Keratinocyte (primary cell): Measurements from ENCODE around the gene CFLAR. TPM values are rescaled to one million over a fixed set of nuclear protein-coding genes. Genes with fewer than 3 reads are reported as not detected.

Experiments used
- DNase-seq: peaks from one replicate; pipeline ENCODE4 v3.0.0-alpha.2; 2011; ENCODE audit warnings: low read depth, missing footprints, low spot score
- FAIRE-seq: peaks from 2 replicates; lab custom pipeline; 2011; peaks lifted over from hg19 to GRCh38; lab: Jason Lieb, UNC
- H2AFZ ChIP-seq: 2 replicates; pipeline ENCODE4 v1.6.0; 2012; ENCODE audit warnings: low read length, control low read depth, inconsistent platforms; ENCODE audit not compliant: control insufficient read depth
- H3K27ac ChIP-seq: 2 replicates; pipeline ENCODE4 v1.5.1; 2011; ENCODE audit warnings: low read length; ENCODE audit not compliant: control insufficient read depth, insufficient read depth
- H3K27me3 ChIP-seq: 3 replicates; pipeline ENCODE4 v1.6.0; 2011; ENCODE audit warnings: low read length; ENCODE audit not compliant: control insufficient read depth, insufficient read depth; ENCODE audit errors: extremely low read depth
- H3K36me3 ChIP-seq, 2 experiments: 2 replicates in 1 of 2; 3 replicates in 1 of 2; pipeline ENCODE4 v1.5.1; 2011; ENCODE audit warnings: low read length in 2 of 2, mild to moderate bottlenecking in 1 of 2; ENCODE audit not compliant: control insufficient read depth in 2 of 2, insufficient read depth in 2 of 2; ENCODE audit errors: extremely low read depth in 1 of 2
- H3K4me1 ChIP-seq: 3 replicates; pipeline ENCODE4 v1.5.1; 2011; ENCODE audit warnings: low read length; ENCODE audit not compliant: control insufficient read depth, insufficient read depth; ENCODE audit errors: extremely low read depth
- H3K4me2 ChIP-seq: 3 replicates; pipeline ENCODE4 v1.6.0; 2011; ENCODE audit warnings: low read depth, low read length; ENCODE audit not compliant: control insufficient read depth, insufficient read depth; ENCODE audit errors: extremely low read depth
- H3K4me3 ChIP-seq, 3 experiments: fragments of 200-600 bp in 1 of 3; sonication (generic) in 1 of 3; 2 replicates in 2 of 3; 3 replicates in 1 of 3; pipeline ENCODE4 v1.5.1; 2011 to 2016; ENCODE audit warnings: low read length in 3 of 3, mild to moderate bottlenecking in 3 of 3, control low read depth in 2 of 3, inconsistent platforms in 1 of 3, low read depth in 1 of 3, mixed read lengths in 1 of 3, mixed run types in 1 of 3, moderate library complexity in 1 of 3; ENCODE audit not compliant: control insufficient read depth in 2 of 3, insufficient read depth in 2 of 3; ENCODE audit errors: extremely low read depth in 1 of 3
- H3K79me2 ChIP-seq: 2 replicates; pipeline ENCODE4 v1.6.0; 2012; ENCODE audit warnings: low read length; ENCODE audit not compliant: control insufficient read depth, insufficient read depth
- H3K9ac ChIP-seq: 3 replicates; pipeline ENCODE4 v1.6.0; 2011; ENCODE audit warnings: low read length; ENCODE audit not compliant: control insufficient read depth, insufficient read depth; ENCODE audit errors: extremely low read depth
- H3K9me1 ChIP-seq: 3 replicates; pipeline ENCODE4 v1.6.0; 2011; ENCODE audit warnings: low read length; ENCODE audit not compliant: control insufficient read depth, insufficient read depth; ENCODE audit errors: extremely low read depth
- H3K9me3 ChIP-seq: 2 replicates; pipeline ENCODE4 v1.5.1; 2012; ENCODE audit warnings: low read depth, low read length; ENCODE audit not compliant: control insufficient read depth
- H4K20me1 ChIP-seq: 3 replicates; pipeline ENCODE4 v1.6.0; 2011; ENCODE audit warnings: low read length; ENCODE audit not compliant: control insufficient read depth, insufficient read depth; ENCODE audit errors: extremely low read depth
- CTCF ChIP-seq, 3 experiments: IDR thresholded peaks in 1 of 3; conservative IDR thresholded peaks in 1 of 3; optimal IDR thresholded peaks in 1 of 3; 2 replicates in 2 of 3; 3 replicates in 1 of 3; pipeline versions ENCODE3 to v1.5.1; 2011; ENCODE audit warnings: low read length in 3 of 3, mild to moderate bottlenecking in 3 of 3, moderate library complexity in 2 of 3, control low read depth in 1 of 3, inconsistent platforms in 1 of 3; ENCODE audit not compliant: insufficient read depth in 2 of 3; ENCODE audit errors: extremely low read depth in 1 of 3
- EZH2 ChIP-seq: IDR thresholded peaks from one replicate; pipeline ENCODE4 v1.6.1; 2012; ENCODE audit warnings: inconsistent platforms, mild to moderate bottlenecking, low read length, moderate library complexity
- dilution Hi-C: fragments of 300-500 bp; cut with MboI; formaldehyde crosslinking; loops from one replicate; pipeline ENCODE4 v1.7.0; 2020; ENCODE audit warnings: low sequenced_read_pairs; ENCODE audit not compliant: extremely low pct_ligation_motif_present
- polyA plus RNA-seq, 5 experiments: library from polyadenylated mRNA; depleted of rRNA in 3 of 5; stranded (reverse) in 3 of 5; stranded (forward) in 1 of 5; unstranded in 1 of 5; fragments of >200 nt; gene quantifications; 1 replicate in 1 of 5; 2 replicates in 3 of 5; 3 replicates in 1 of 5; pipeline versions ENCODE4 v1.2.1 to v1.2.3, GENCODE V29; 2011 to 2012; ENCODE audit warnings: missing spikeins in 2 of 5, low read depth in 1 of 5, low replicate concordance in 1 of 5

Gene CFLAR
- polyA plus RNA-seq, 1 donor (not counting 4 experiments of a cell fraction or from before 2014, with no cell fraction given) = 37.3 TPM

- Histone ChIP-seq H3K9me1 (no peaks in the 10 kb centered on the region), H3K36me3 (peaks cover 2 to 4% of the 10 kb centered on the region in 2 experiments), H3K9me3 (no peaks in the 10 kb centered on the region), H3K4me2 (peak overlapping the region; percentile 83), H3K79me2 (peaks cover 44% of the 10 kb centered on the region), H3K27me3 (no peaks in the 10 kb centered on the region), H3K4me1 (peaks cover 22% of the 10 kb centered on the region), H2AFZ (no peak overlapping the region), H3K4me3 (peak overlapping the region; percentile 72 to 84 (median 74)), H3K27ac (peak overlapping the region; percentile 93), H4K20me1 (no peaks in the 10 kb centered on the region), H3K9ac (peak overlapping the region; percentile 90)
- peak; percentile 90 for DNase-seq
- TF ChIP-seq CTCF (optimal IDR thresholded peaks at IDR 0.05 in 1 of 3, IDR thresholded peaks at IDR 0.05 in 1 of 3, conservative IDR thresholded peaks at IDR 0.05 in 1 of 3; ENCODE audit: extremely low read depth in 1 of 3, insufficient read depth in 2 of 3, low read length in 3 of 3) = peak; percentile 41 to 67 (median 45)
- no peak for TF ChIP-seq EZH2
- peak; percentile 53 for FAIRE-seq
- dilution Hi-C loops = no loop called here
Measured at GRCh38 chr2:201118121-201118960, 2.4 kb downstream of the CFLAR start.

GRCh38 chr2:201118961-201119854 lies 3.2 kb downstream of the CFLAR start:
- peaks cover 31% of the 10 kb centered on the region for H3K4me1 ChIP-seq
- FAIRE-seq = no peak
- no peaks in the 10 kb centered on the region for H3K9me1 ChIP-seq
- peak overlapping the region; percentile 93 for H3K27ac ChIP-seq
- peak overlapping the region; percentile 83 for H3K4me2 ChIP-seq
- H3K4me3 ChIP-seq = peak overlapping the region; percentile 72 to 84 (median 74)
- H3K36me3 ChIP-seq = peaks cover 2 to 4% of the 10 kb centered on the region in 2 experiments
- TF ChIP-seq EZH2 = no peak
- TF ChIP-seq CTCF (optimal IDR thresholded peaks at IDR 0.05 in 1 of 3, IDR thresholded peaks at IDR 0.05 in 1 of 3, conservative IDR thresholded peaks at IDR 0.05 in 1 of 3; ENCODE audit: extremely low read depth in 1 of 3, insufficient read depth in 2 of 3, low read length in 3 of 3) = no peak
- DNase-seq = no peak
- H4K20me1 ChIP-seq = no peaks in the 10 kb centered on the region
- dilution Hi-C loops = no loop called here
- peaks cover 50% of the 10 kb centered on the region for H3K79me2 ChIP-seq
- H3K9ac ChIP-seq = peak overlapping the region; percentile 90
- H3K9me3 ChIP-seq = no peaks in the 10 kb centered on the region
- no peak overlapping the region for H2AFZ ChIP-seq
- H3K27me3 ChIP-seq = no peaks in the 10 kb centered on the region
